ENCODE measurements around the gene B3GAT1.
"Not testable (repeated sequence)": the region's sequence is repeated elsewhere in the genome, so short reads cannot be mapped to it uniquely, and the experiment has no call there.

B3GAT1 gene

GRCh38 chr11:134355136-134355535 lies 56.9 kb downstream of the B3GAT1 start:
- no peak for DNase-seq (ENCODE audit: low spot score)

- DNase-seq (ENCODE audit: low spot score) = no peak
Observed at GRCh38 chr11:134352111-134352510, 59.9 kb downstream of the B3GAT1 start.

DNA sequence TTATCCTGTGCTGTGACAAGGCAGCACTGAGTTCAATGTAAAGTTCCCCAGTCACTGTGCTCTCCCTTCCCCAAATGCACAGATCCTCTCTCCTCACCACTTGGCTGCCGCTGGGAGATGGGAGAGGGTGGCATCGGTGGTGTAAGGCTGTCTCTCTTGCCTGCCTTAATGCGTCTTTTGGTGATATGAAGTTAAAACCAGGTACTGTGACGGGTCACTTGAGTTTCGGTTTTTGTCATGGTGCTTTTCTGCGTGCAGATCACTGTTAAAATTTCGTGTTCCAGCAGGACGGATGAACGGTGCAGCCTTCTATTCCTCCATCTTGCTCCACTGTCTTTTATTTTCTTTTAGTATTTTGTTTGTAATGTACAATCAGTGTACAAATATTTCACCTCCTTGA lies 61.7 kb downstream of the B3GAT1 start:
- DNase-seq (ENCODE audit: low spot score) = no peak

DNA sequence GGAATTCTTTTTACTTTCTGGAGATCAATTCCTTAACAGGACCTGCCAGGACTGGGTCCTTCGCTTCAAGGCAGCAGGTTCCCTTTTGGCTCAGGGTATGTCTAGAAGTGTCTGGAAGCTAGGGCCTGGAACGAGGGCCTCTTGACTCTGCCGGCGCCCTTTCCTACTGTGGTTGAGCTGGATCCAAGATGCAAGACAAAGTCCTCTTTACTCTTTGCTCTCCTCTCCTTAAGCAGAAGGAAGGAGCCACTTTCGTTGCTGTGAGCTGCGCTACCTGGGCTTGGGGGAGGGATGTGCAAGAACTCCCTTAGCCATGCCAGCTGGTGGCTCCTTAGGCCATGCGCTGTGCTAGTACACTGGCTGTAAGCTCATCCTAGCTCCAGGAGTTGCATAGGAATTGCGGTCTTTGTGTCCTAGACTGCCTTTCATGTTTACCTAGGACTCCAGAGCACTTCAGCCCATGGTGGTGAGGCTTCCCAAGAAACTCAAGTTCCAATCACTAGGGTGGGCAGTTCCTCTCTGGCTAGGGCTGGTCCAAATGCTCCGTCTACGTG lies 62.2 kb downstream of the B3GAT1 start:
- DNase-seq (ENCODE audit: low spot score) = no peak

- no peak for DNase-seq (ENCODE audit: low spot score)
Observed at GRCh38 chr11:134349109-134349801, 62.8 kb downstream of the B3GAT1 start.

DNA sequence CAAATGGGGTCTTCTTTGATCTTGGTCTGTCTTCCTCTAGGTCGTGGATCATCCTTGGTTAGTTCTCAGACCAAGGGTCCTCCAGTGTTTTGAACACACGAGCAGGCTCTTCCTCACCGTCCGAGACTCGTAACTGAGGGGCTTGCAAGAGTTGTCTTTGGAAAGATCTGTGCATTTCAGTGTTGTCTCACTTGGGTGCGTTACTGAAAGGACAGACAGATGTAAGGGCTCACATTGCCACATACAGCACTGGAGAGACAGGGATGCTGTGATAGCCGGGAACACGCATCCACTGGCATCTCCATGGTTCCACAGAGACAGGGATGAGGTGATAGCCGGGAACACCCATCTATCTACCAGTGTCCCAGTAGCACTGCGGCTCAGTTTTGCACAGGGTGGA lies 64.6 kb downstream of the B3GAT1 start:
- DNase-seq (ENCODE audit: low spot score) = no peak

- no peak for DNase-seq (ENCODE audit: low spot score)
Observed at GRCh38 chr11:134346976-134347350, 65.1 kb downstream of the B3GAT1 start.

DNA sequence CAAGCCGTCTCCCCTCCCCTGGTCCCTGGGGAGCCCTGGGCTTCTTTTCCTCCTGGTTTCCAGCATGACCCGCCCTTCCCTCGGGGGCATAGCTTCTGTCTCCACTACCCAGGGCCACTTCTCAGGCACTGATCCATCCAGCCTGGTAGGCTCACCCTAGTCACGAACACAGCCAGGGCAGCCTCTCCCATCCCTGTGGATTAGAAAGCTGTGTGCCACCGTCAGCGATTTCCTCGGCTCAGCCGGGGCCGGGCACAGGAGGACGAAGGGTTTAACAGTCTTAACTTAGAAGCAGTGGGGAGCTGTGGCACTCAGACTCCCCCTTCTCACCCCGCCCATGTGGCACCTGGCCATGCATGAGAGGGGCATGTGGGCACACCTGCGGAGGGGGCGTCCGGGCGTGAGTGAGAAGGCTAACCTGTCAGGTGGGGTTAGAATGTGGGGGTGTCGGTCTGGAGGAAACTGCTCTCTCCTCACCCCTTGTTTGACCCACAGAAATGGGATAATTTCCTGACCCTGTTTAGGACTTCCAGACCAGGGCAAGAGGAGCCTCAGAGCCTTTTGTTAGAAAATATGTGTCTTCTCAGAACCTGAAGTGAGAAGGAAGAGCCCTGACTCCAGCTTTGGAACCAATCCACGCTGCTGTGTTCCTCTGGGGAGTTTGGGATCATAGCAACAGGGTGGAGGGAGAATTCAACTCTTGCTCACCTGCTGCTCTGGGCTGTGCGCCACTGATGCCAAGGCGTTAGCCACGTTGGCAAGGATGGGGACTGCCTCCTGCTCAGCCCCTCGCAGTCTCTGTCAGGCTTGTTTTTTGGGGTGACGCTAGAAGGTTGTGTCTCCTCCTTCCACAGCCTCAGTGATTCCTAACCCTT lies 65.7 kb downstream of the B3GAT1 start:
- DNase-seq (ENCODE audit: low spot score) = no peak

DNA sequence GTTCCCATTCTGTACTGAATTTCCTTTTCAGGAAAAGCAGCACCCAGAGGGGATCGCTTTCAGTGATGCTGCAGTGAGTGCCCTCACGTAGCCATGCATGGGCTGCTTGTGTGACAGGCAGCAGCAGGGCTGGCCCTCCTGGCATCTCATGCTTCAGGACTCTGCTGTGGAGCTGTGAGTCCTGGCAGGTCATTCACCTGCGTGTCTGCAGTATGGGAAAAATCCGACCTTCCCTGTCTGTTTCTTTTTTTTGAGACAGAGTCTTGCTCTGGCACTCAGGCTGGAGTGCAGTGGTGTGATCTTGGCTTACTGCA lies 66.8 kb downstream of the B3GAT1 start:
- DNase-seq (ENCODE audit: low spot score) = no peak

DNA sequence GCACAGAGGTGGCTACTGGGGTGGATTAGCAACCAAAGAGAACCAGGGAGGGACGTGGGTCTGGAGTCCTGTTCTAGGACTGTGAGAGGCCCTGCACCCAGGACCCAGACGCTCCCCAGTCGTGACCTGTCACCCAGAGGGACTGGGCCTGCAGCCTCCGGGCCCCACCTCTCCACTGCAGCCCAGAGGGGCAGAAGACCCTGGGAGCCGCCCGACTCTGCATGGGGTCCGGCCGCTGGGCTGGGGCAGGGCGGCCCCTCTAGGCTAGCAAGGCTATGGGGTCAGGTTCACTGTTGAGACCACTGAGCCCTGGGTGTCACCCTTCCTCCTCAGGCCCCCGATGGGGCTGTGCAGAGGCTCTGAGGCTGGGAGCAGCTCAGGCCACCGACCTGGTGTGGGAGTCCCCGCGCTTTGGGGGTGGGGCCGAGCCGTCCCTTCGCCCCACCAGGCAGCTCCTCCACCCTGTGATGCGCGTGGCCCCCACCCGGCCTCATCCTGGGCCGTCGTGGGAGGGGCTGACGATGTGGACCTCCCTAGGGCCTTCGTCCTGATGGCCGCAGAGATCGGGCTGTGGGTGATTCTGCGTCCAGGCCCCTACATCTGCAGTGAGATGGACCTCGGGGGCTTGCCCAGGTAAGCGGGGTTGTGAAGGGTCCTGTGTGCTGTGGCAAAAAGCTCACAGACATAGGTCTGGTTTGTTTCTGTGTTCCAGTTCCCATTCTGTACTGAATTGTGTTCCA lies 67.4 kb downstream of the B3GAT1 start:
- not testable (repeated sequence) for DNase-seq (ENCODE audit: low spot score)

GRCh38 chr11:134343646-134344045 lies 68.4 kb downstream of the B3GAT1 start:
- no peak for DNase-seq (ENCODE audit: low spot score)

- no peak for DNase-seq (ENCODE audit: low spot score)
Observed at GRCh38 chr11:134342572-134343340, 69.3 kb downstream of the B3GAT1 start.

GRCh38 chr11:134341805-134342571 lies 70.1 kb downstream of the B3GAT1 start:
- DNase-seq (ENCODE audit: low spot score) = no peak

DNA sequence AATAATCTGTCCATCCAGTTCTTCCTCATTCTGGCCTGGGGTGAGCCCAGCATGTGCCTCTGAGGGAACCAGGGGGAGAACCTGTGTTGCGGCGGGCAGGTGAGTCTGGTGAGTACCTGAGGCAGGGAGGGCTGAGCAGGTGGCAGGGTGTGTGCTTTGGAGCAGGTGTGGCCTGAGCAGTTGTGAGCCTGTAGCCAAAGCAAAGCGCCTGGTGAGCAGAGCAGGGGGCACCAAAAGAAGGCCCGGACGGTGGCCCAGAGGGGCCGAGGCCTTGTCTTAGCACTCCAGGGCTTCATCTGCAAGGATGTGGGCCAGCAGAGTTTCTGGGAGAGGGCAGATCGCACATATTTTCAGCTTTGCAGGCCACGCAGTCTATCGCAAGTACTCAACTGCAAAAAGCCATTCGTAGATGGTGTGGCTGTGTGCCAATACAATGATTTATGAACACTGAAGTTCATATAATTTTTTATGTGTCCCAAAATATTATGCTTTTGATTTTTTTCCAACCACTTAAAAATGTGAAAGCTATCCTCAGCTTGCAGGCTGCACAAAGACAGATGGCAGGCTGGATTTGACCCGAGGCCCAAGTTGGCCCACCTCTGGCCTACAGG lies 71.6 kb downstream of the B3GAT1 start:
- DNase-seq (ENCODE audit: low spot score) = no peak

DNA sequence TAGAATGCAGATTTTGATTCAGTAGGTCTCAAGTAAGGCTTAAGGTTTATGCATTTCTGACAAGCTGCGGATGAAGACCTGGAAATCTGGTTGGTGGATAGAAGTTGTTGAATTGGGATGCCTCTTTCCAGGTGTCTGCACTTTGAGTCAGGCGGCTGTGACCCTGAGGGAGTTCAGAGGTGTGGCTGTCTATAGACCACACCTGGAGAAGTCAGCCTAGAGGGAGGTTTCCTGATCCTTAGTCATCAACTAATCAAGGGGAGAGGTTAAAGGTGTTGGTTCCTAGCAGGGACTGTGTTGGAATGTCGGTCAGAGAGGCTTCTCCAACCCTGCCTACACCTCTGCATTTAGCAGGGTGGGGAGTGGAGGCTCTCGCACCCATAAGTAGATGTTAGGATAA lies 72.3 kb downstream of the B3GAT1 start:
- no peak for DNase-seq (ENCODE audit: low spot score)

DNA sequence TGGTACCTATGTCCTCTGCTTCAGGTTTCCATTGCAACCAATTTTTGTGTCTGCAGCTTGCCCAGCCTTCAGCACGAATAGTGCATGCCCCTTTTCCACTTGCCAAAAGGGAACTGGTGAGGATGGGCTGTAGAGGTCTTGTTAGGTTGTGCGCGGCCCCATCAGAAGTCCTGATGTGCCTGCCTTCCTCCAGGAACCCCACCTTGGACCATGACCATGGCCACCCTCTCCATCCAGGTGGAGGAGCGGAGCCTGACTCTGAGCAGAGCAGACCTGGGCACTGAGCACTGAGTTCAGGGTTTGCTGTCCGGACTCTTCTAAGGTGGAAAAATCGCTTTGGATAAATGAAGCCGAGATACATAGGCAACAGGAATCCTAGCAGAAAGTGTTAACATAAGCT lies 73.4 kb downstream of the B3GAT1 start:
- no peak for DNase-seq (ENCODE audit: low spot score)

GRCh38 chr11:134338068-134338467 lies 74.0 kb downstream of the B3GAT1 start:
- no peak for DNase-seq (ENCODE audit: low spot score)

GRCh38 chr11:134337051-134337450 lies 75.0 kb downstream of the B3GAT1 start:
- no peak for DNase-seq (ENCODE audit: low spot score)

DNA sequence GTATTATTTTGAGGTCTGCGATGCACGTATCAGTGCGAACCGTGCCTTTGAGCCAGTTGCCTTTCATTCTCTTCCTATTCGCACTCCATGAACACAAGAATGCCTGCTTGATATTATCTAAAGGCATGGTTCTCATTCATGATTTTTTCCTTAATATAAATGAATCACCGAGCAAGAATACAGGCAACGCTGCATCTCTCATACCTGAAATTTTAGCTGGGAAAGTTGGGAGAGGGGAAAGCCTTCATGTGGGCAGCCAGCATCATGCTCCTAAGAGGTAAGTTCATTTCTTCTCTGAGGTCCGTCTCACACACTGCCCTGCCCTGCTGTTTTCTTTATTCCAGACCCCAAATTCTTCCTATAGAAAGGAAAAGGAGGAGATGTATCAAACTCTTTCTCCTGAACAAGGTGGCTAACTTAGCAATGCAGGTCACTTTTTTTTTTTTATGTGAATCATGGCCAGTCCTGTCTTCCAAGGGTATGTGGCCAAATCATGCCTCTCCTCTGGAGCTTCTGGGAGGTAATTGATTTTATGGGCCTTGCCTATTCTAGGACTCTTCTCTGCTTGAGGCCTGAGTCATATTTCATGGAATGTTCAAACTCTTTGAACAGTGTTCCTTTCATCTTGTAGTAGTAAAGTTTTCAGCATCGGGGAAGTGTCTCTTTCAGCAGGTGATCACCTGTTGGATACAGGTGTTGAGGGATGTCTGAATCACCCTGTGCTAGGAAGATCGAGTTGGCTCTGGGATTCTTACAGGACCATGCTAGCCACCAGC lies 77.1 kb downstream of the B3GAT1 start:
- DNase-seq (ENCODE audit: low spot score) = no peak

GRCh38 chr11:134333946-134334345 lies 78.1 kb downstream of the B3GAT1 start:
- DNase-seq (ENCODE audit: low spot score) = no peak
